ENCODE results near the gene RASSF3.
A peak's percentile ranks its signal among the peaks of the same experiment; 100 is the strongest.
"Not testable (repeated sequence)": the region's sequence is repeated elsewhere in the genome, so short reads cannot be mapped to it uniquely, and the experiment has no call there.

RASSF3 gene

DNA sequence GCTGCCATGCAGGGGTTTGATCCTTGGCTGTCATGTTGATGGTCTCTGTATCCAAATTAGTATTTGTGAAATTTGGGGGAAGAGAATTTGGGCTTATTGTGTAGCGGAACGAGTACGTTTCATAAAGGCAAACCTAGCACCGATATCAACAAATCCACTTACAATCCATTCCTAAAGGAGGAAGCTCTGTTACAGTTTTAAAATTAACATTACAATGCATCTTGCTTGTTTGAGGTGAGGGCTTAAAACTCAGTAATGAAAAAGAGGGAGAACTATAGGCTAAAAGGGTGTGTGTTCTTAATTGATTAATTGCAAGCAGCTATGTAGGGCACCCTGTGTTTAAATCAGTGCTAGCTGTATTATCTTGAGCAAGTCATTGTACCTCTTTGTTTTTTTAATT is 13.7 kb downstream of the RASSF3 start (continued):
- no peak for TF ChIP-seq CSRNP3 (CRISPR knock-in tag; IDR thresholded peaks at IDR 0.05)
- no peak for TF ChIP-seq ISL1 (CRISPR knock-in tag; IDR thresholded peaks at IDR 0.05)
- no peak for TF ChIP-seq SNAI2 (CRISPR knock-in tag; IDR thresholded peaks at IDR 0.05)
- no peak for TF ChIP-seq RARB (CRISPR knock-in tag; IDR thresholded peaks at IDR 0.05)

GRCh38 chr12:64625243-64626077 is 15.2 kb downstream of the RASSF3 start:
- TF ChIP-seq ISL1 (CRISPR knock-in tag; IDR thresholded peaks at IDR 0.05) (peak; percentile 31; the same call in 1 of the 2 replicates), PPARA (CRISPR knock-in tag; IDR thresholded peaks at IDR 0.05; ENCODE audit: borderline replicate concordance) (no peak), ZFP3 (CRISPR knock-in tag; IDR thresholded peaks at IDR 0.05) (0 out of 2 replicates have a peak, but pooled peaks have one; percentile 23), SNAI2 (CRISPR knock-in tag; IDR thresholded peaks at IDR 0.05) (0 out of 2 replicates have a peak, but pooled peaks have one; percentile 25)
- peak; percentile 94 for ATAC-seq

GRCh38 chr12:64626588-64626987 is 16.3 kb downstream of the RASSF3 start:
- not testable (repeated sequence) for ATAC-seq

DNA sequence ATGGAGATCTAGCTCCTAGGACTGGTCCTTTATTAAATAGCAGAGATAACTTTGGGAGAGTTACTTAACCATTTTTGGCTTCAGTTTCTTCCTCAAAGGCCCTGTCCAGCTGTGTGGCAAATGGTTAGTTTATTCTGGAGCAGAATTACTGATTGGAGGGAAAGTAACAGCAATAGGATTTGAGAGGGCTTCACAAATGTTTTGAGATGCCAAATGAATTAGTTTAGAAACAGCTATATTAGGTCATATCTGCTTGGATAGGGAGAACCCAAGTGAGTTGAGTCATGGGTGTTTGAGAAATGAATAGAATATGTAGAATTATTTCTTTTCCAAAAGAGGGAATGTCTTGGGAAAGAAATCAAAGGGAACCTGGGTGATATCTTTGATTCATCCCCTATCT is 17.5 kb downstream of the RASSF3 start:
- TF ChIP-seq CSRNP3 (CRISPR knock-in tag; IDR thresholded peaks at IDR 0.05) (no peak), CSDC2 (CRISPR knock-in tag; IDR thresholded peaks at IDR 0.05) (no peak), BACH2 (CRISPR knock-in tag; IDR thresholded peaks at IDR 0.05; ENCODE audit: borderline replicate concordance) (no peak), GLIS3 (CRISPR knock-in tag; IDR thresholded peaks at IDR 0.05) (no peak), PPARA (CRISPR knock-in tag; IDR thresholded peaks at IDR 0.05; ENCODE audit: borderline replicate concordance) (no peak), ZC3H10 (CRISPR knock-in tag; IDR thresholded peaks at IDR 0.05) (no peak), OSR1 (CRISPR knock-in tag; IDR thresholded peaks at IDR 0.05) (no peak), ESRRG (CRISPR knock-in tag; IDR thresholded peaks at IDR 0.05) (no peak)
- ATAC-seq: no peak

DNA sequence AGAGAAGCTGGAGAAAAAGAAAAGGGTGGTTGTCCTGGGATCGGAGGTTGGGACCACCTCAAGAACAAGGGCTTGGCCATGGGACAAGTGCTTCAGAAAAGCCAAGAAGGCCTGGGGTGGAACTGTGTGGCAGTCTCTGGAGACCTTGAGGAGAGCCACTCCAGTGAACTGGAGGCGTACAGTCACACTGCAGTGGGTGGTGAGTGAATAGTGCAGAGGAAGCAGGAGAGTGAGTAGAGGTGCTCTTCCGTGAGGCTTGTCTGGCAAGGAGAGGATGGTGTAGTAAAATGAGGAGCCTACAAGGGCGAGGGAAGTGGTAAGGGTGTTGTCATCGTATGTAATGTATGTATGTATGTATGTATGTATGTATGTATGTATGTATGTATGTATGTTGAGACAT is 20.9 kb downstream of the RASSF3 start:
- ATAC-seq: no peak

More for the DNA sequence above, 20.9 kb downstream of the RASSF3 start:
- no peak for TF ChIP-seq PPARA (CRISPR knock-in tag; IDR thresholded peaks at IDR 0.05; ENCODE audit: borderline replicate concordance)
- no peak for TF ChIP-seq ZFP3 (CRISPR knock-in tag; IDR thresholded peaks at IDR 0.05)
- TF ChIP-seq PATZ1 (CRISPR knock-in tag; IDR thresholded peaks at IDR 0.05; ENCODE audit: borderline replicate concordance): no peak
- TF ChIP-seq GLIS3 (CRISPR knock-in tag; IDR thresholded peaks at IDR 0.05): no peak
- TF ChIP-seq CSDC2 (CRISPR knock-in tag; IDR thresholded peaks at IDR 0.05): no peak
- no peak for TF ChIP-seq ZNF565 (CRISPR knock-in tag; conservative IDR thresholded peaks at IDR 0.05; ENCODE audit: low read depth)
- TF ChIP-seq RARB (CRISPR knock-in tag; IDR thresholded peaks at IDR 0.05): no peak
- TF ChIP-seq ZNF8 (CRISPR knock-in tag; IDR thresholded peaks at IDR 0.05): no peak
- no peak for TF ChIP-seq OSR1 (CRISPR knock-in tag; IDR thresholded peaks at IDR 0.05)
- TF ChIP-seq, protein P1, sequence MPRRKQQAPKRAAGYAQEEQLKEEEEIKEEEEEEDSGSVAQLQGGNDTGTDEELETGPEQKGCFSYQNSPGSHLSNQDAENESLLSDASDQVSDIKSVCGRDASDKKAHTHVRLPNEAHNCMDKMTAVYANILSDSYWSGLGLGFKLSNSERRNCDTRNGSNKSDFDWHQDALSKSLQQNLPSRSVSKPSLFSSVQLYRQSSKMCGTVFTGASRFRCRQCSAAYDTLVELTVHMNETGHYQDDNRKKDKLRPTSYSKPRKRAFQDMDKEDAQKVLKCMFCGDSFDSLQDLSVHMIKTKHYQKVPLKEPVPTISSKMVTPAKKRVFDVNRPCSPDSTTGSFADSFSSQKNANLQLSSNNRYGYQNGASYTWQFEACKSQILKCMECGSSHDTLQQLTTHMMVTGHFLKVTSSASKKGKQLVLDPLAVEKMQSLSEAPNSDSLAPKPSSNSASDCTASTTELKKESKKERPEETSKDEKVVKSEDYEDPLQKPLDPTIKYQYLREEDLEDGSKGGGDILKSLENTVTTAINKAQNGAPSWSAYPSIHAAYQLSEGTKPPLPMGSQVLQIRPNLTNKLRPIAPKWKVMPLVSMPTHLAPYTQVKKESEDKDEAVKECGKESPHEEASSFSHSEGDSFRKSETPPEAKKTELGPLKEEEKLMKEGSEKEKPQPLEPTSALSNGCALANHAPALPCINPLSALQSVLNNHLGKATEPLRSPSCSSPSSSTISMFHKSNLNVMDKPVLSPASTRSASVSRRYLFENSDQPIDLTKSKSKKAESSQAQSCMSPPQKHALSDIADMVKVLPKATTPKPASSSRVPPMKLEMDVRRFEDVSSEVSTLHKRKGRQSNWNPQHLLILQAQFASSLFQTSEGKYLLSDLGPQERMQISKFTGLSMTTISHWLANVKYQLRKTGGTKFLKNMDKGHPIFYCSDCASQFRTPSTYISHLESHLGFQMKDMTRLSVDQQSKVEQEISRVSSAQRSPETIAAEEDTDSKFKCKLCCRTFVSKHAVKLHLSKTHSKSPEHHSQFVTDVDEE (CRISPR knock-in tag; IDR thresholded peaks at IDR 0.05): no peak
- TF ChIP-seq, protein P2, sequence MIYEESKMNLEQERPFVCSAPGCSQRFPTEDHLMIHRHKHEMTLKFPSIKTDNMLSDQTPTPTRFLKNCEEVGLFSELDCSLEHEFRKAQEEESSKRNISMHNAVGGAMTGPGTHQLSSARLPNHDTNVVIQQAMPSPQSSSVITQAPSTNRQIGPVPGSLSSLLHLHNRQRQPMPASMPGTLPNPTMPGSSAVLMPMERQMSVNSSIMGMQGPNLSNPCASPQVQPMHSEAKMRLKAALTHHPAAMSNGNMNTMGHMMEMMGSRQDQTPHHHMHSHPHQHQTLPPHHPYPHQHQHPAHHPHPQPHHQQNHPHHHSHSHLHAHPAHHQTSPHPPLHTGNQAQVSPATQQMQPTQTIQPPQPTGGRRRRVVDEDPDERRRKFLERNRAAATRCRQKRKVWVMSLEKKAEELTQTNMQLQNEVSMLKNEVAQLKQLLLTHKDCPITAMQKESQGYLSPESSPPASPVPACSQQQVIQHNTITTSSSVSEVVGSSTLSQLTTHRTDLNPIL (CRISPR knock-in tag; IDR thresholded peaks at IDR 0.05; ENCODE audit: low read depth): no peak
- no peak for TF ChIP-seq ARNTL (CRISPR knock-in tag; IDR thresholded peaks at IDR 0.05; ENCODE audit: borderline replicate concordance, low read depth)
- no peak for TF ChIP-seq TOX (CRISPR knock-in tag; IDR thresholded peaks at IDR 0.05; ENCODE audit: borderline replicate concordance)
- TF ChIP-seq ISL1 (CRISPR knock-in tag; IDR thresholded peaks at IDR 0.05): no peak
- no peak for TF ChIP-seq SNAI2 (CRISPR knock-in tag; IDR thresholded peaks at IDR 0.05)
- no peak for TF ChIP-seq ZNF70 (CRISPR knock-in tag; IDR thresholded peaks at IDR 0.05)
- TF ChIP-seq ESRRG (CRISPR knock-in tag; IDR thresholded peaks at IDR 0.05): no peak
- no peak for TF ChIP-seq ZC3H10 (CRISPR knock-in tag; IDR thresholded peaks at IDR 0.05)
- no peak for TF ChIP-seq TCF4 (CRISPR knock-in tag; IDR thresholded peaks at IDR 0.05; ENCODE audit: borderline replicate concordance)
- TF ChIP-seq BACH2 (CRISPR knock-in tag; IDR thresholded peaks at IDR 0.05; ENCODE audit: borderline replicate concordance): no peak

Data from SK-N-SH treated with all-trans-retinoic acid at 6 μM for 48 hours (cell line).